PC-3 (cell line): ENCODE measurements around the gene SFXN4. TPM values are rescaled to one million over a fixed set of nuclear protein-coding genes. Genes with fewer than 3 reads are reported as not detected.
"Not testable (repeated sequence)": the region's sequence is repeated elsewhere in the genome, so short reads cannot be mapped to it uniquely, and the experiment has no call there.

Source experiments
- ATAC-seq: fragments of 200-7000 bp; cut with Tn5 transposase; 2 replicates; pipeline ENCODE4 v1.9.1; 2020; ENCODE audit warnings: mild to moderate bottlenecking, moderate library complexity
- BruUV-seq: library from RNA; stranded (reverse); fragments of 400-500 nt; replicated peaks from 2 replicates; lab custom pipeline; 2021; lab: Mats Ljungman, UMichigan
- CTCF ChIA-PET: fragments of 300-600 bp; sonication (Branson Sonifier 250); formaldehyde crosslinking; loops from one replicate; lab custom pipeline; 2022; ENCODE audit warnings: antibody characterized with exemption; lab: Charles Lee
- POLR2A ChIA-PET: fragments of 300-600 bp; sonication (Branson Sonifier 250); formaldehyde crosslinking; loops from one replicate; lab custom pipeline; 2022; ENCODE audit warnings: antibody characterized with exemption; ENCODE audit not compliant: unreplicated experiment; lab: Charles Lee
- DNase-seq: peaks from one replicate; pipeline ENCODE4 v3.0.0-alpha.2; 2015
- H2AFZ ChIP-seq: fragments of 300-600 bp; sonication (generic); 2 replicates; pipeline ENCODE4 v1.6.0; 2016; ENCODE audit warnings: antibody characterized with exemption, low read length
- H3F3A ChIP-seq: fragments of 300-600 bp; sonication (generic); one replicate; pipeline ENCODE4 v1.6.0; 2017; ENCODE audit warnings: antibody characterized with exemption, low read length, control low read depth, mild to moderate bottlenecking; ENCODE audit not compliant: unreplicated experiment
- H3K27ac ChIP-seq: fragments of 300-600 bp; sonication (generic); 2 replicates; pipeline ENCODE4 v1.5.1; 2016; ENCODE audit warnings: mild to moderate bottlenecking, low read length
- H3K27me3 ChIP-seq: fragments of 300-600 bp; sonication (generic); 2 replicates; pipeline ENCODE4 v1.6.1; 2016; ENCODE audit warnings: low read length, mixed read lengths
- H3K36me3 ChIP-seq: fragments of 300-600 bp; sonication (generic); 2 replicates; pipeline ENCODE4 v1.6.1; 2016; ENCODE audit warnings: low read depth, mixed run types, low read length, mixed read lengths
- H3K4me1 ChIP-seq: fragments of 300-600 bp; sonication (generic); 2 replicates; pipeline ENCODE4 v1.5.1; 2016; ENCODE audit warnings: low read length; ENCODE audit not compliant: insufficient read depth
- H3K4me2 ChIP-seq: fragments of 300-600 bp; sonication (generic); 2 replicates; pipeline ENCODE4 v1.6.0; 2016; ENCODE audit warnings: low read length
- H3K4me3 ChIP-seq: fragments of 300-600 bp; sonication (generic); 2 replicates; pipeline ENCODE4 v1.5.1; 2016; ENCODE audit warnings: mild to moderate bottlenecking, low read length, mixed read lengths
- H3K79me2 ChIP-seq: fragments of 300-600 bp; sonication (generic); 2 replicates; pipeline ENCODE4 v1.6.1; 2017; ENCODE audit warnings: low read length, mixed read lengths
- H3K9ac ChIP-seq: fragments of 300-600 bp; sonication (generic); 2 replicates; pipeline ENCODE4 v1.6.0; 2016; ENCODE audit warnings: mild to moderate bottlenecking, low read length
- H3K9me2 ChIP-seq: fragments of 300-600 bp; sonication (generic); replicated peaks from 2 replicates; pipeline ENCODE4 v1.6.1; 2016; ENCODE audit warnings: mixed run types, low read length, mixed read lengths
- H3K9me3 ChIP-seq: fragments of 300-600 bp; sonication (generic); 2 replicates; pipeline ENCODE4 v1.6.1; 2016; ENCODE audit warnings: low read length, mixed read lengths
- H4K20me1 ChIP-seq: fragments of 300-600 bp; sonication (generic); 2 replicates; pipeline ENCODE4 v1.6.1; 2016; ENCODE audit warnings: low read length, mixed read lengths
- CTCF ChIP-seq: fragments of 300-600 bp; sonication (generic); conservative IDR thresholded peaks from 2 replicates; pipeline ENCODE4 v1.5.1; 2017; ENCODE audit warnings: antibody characterized with exemption, low read depth, mild to moderate bottlenecking, low read length
- EZH2 ChIP-seq: fragments of 300-600 bp; sonication (generic); IDR thresholded peaks from one replicate; pipeline ENCODE4 v1.6.1; 2017; ENCODE audit warnings: antibody characterized with exemption, mild to moderate bottlenecking, low read length; ENCODE audit not compliant: unreplicated experiment
- EZH2phosphoT487 ChIP-seq: fragments of 300-600 bp; sonication (generic); IDR thresholded peaks from 2 replicates; pipeline ENCODE4 v1.6.1; 2018; ENCODE audit warnings: mild to moderate bottlenecking, antibody characterized with exemption, low read length, borderline replicate concordance
- intact Hi-C: fragments of 100-400 bp; cut with micrococcal nuclease; formaldehyde crosslinking; loops from 2 replicates; pipeline ENCODE4 v1.9.0; 2023
- total RNA-seq: library from RNA; depleted of rRNA; stranded (reverse); fragments of >200 nt; gene quantifications from 2 replicates; pipeline ENCODE4 v1.2.3, GENCODE V29; 2014

SFXN4 gene
- total RNA-seq, 1 experiment from 2014 or later: 32.8 TPM

GRCh38 chr10:119183664-119184412 lies 18.3 kb upstream of the SFXN4 start:
- POLR2A ChIA-PET: no interaction called here
- Histone ChIP-seq H4K20me1 (no peaks in the 10 kb centered on the region), H3K9me3 (no peaks in the 10 kb centered on the region), H3K4me3 (no peak overlapping the region), H3K9me2 (no peaks in the 10 kb centered on the region), H3K27me3 (no peaks in the 10 kb centered on the region), H3K36me3 (no peaks in the 10 kb centered on the region), H2AFZ (no peak overlapping the region), H3K27ac (no peak overlapping the region), H3K4me1 (peaks cover 4% of the 10 kb centered on the region; the same call in 1 of the 2 replicates), H3K79me2 (no peaks in the 10 kb centered on the region), H3K9ac (no peak overlapping the region), H3K4me2 (no peak overlapping the region), H3F3A (no peaks in the 10 kb centered on the region)
- ATAC-seq (no peak), DNase-seq (no peak)
- CTCF ChIA-PET: no interaction called here
- TF ChIP-seq EZH2 (no peak), EZH2phosphoT487 (no peak), CTCF (no peak)
- BruUV-seq: no TSS peak
- intact Hi-C loops: no loop called here

- CTCF ChIA-PET, H3K4me2 ChIP-seq, H3K36me3 ChIP-seq, H2AFZ ChIP-seq, BruUV-seq, H3K9me3 ChIP-seq, H3K4me3 ChIP-seq, H4K20me1 ChIP-seq, H3K9ac ChIP-seq, POLR2A ChIA-PET, H3K27ac ChIP-seq, H3K9me2 ChIP-seq, H3K27me3 ChIP-seq, intact Hi-C loops, DNase-seq, ATAC-seq, H3F3A ChIP-seq: not testable (repeated sequence)
- Histone ChIP-seq H3K79me2 (peaks cover 25% of the 10 kb centered on the region), H3K4me1 (peaks cover 14% of the 10 kb centered on the region; the same call in 1 of the 2 replicates)
Observed at GRCh38 chr10:119180850-119181400, 15.4 kb upstream of the SFXN4 start.

GRCh38 chr10:119178372-119179119 lies 13.0 kb upstream of the SFXN4 start, which contains the start of gene PRDX3:
PRDX3 (minus strand) TSS chr10:119178812; CDS start chr10:119178790, 22 bp downstream.
- TF ChIP-seq CTCF (no peak), EZH2phosphoT487 (no peak), EZH2 (no peak)

More at GRCh38 chr10:119178372-119179119, 13.0 kb upstream of the SFXN4 start, which contains the start of gene PRDX3:
- Histone ChIP-seq H3K79me2 (peaks cover 45% of the 10 kb centered on the region), H3K36me3 (peaks cover 10% of the 10 kb centered on the region), H4K20me1 (no peaks in the 10 kb centered on the region), H2AFZ (peak within 1 kb of the TSS; percentile 86), H3K27ac (peak within 1 kb of the TSS; percentile 39), H3K4me3 (peak within 1 kb of the TSS; percentile 85), H3K9ac (peak within 1 kb of the TSS; percentile 85), H3K4me1 (peaks cover 14% of the 10 kb centered on the region; the same call in 1 of the 2 replicates), H3K9me2 (no peaks in the 10 kb centered on the region), H3K9me3 (no peaks in the 10 kb centered on the region), H3K4me2 (peak within 1 kb of the TSS; percentile 87), H3F3A (no peaks in the 10 kb centered on the region), H3K27me3 (no peaks in the 10 kb centered on the region)
- ATAC-seq: peak; percentile 97
- CTCF ChIA-PET: no interaction called here
- BruUV-seq: TSS peak; percentile 90
- intact Hi-C loops: no loop called here
- peak; percentile 83 for DNase-seq
- POLR2A ChIA-PET: interaction anchor here (0.7 kb wide), 1 partner anchor 436 kb away, joined by 5 read pairs; no protein-coding TSS in a partner anchor
